ENCODE measurements around the gene C2CD4C. TPM values are rescaled to one million over a fixed set of nuclear protein-coding genes. Genes with fewer than 3 reads are reported as not detected.
A peak's percentile ranks its signal among the peaks of the same experiment; 100 is the strongest.

Gene C2CD4C
- total and polyA plus RNA-seq, 4 donors = 0.88 to 1.4 (median 1.2) TPM

- H3K27me3 ChIP-seq (ENCODE audit: control insufficient read depth in 3 of 3, insufficient read depth in 3 of 3, low read length in 2 of 3) = peaks cover 0 to 10% (median 6%) of the 10 kb centered on the region in 3 donors
- H3K4me3 ChIP-seq = no peak overlapping the region
- H3K27ac ChIP-seq (ENCODE audit: low read depth in 1 of 2, low read length in 1 of 2) = no peak overlapping the region
- TF ChIP-seq CTCF (IDR thresholded peaks at IDR 0.05; ENCODE audit: control extremely low read depth, extremely low read depth) = no peak
- no peaks in the 10 kb centered on the region for H3K4me1 ChIP-seq (ENCODE audit: control insufficient read depth in 5 of 5, insufficient read depth in 5 of 5, low read length in 5 of 5)
- peaks cover 0 to 6% (median 2%) of the 10 kb centered on the region in 4 donors for H3K9me3 ChIP-seq (ENCODE audit: control insufficient read depth in 4 of 4, insufficient read depth in 3 of 4, low read length in 3 of 4)
- ATAC-seq (ENCODE audit: insufficient read depth, low FRiP score) (no peak), DNase-seq (peak; percentile 29 to 55 (median 30))
- H3K36me3 ChIP-seq (ENCODE audit: control insufficient read depth in 4 of 4, insufficient read depth in 4 of 4, low read length in 4 of 4) = no peaks in the 10 kb centered on the region
- no peak overlapping the region for H3K9ac ChIP-seq (ENCODE audit: insufficient read depth in 1 of 2, low read length in 2 of 2)
- WGBS, 2 donors = 45 to 53% methylated on average over 17 of the region's 17 CpGs
These were observed 16.5 kb downstream of the C2CD4C start for GRCh38 chr19:392375-392970.

GRCh38 chr19:391726-392374 is 17.1 kb downstream of the C2CD4C start:
- no peak overlapping the region for H3K4me3 ChIP-seq
- H3K9ac ChIP-seq (ENCODE audit: insufficient read depth in 1 of 2, low read length in 2 of 2) = no peak overlapping the region
- no peak overlapping the region for H3K27ac ChIP-seq (ENCODE audit: low read depth in 1 of 2, low read length in 1 of 2)
- H3K36me3 ChIP-seq (ENCODE audit: control insufficient read depth in 4 of 4, insufficient read depth in 4 of 4, low read length in 4 of 4) = no peaks in the 10 kb centered on the region
- no peaks in the 10 kb centered on the region for H3K4me1 ChIP-seq (ENCODE audit: control insufficient read depth in 5 of 5, insufficient read depth in 5 of 5, low read length in 5 of 5)
- TF ChIP-seq CTCF (IDR thresholded peaks at IDR 0.05; ENCODE audit: control extremely low read depth, extremely low read depth) = no peak
- peaks cover 0 to 10% (median 6%) of the 10 kb centered on the region in 3 donors for H3K27me3 ChIP-seq (ENCODE audit: control insufficient read depth in 3 of 3, insufficient read depth in 3 of 3, low read length in 2 of 3)
- ATAC-seq (ENCODE audit: insufficient read depth, low FRiP score) (no peak), DNase-seq (no peak)
- H3K9me3 ChIP-seq (ENCODE audit: control insufficient read depth in 4 of 4, insufficient read depth in 3 of 4, low read length in 3 of 4) = peaks cover 0 to 6% (median 2%) of the 10 kb centered on the region in 4 donors
- WGBS, 2 donors = 89 to 91% methylated on average over 30 of the region's 30 CpGs

- ATAC-seq (ENCODE audit: insufficient read depth, low FRiP score) = no peak
- no peak overlapping the region for H3K27ac ChIP-seq (ENCODE audit: low read depth in 1 of 2, low read length in 1 of 2)
These were observed 17.8 kb downstream of the C2CD4C start for GRCh38 chr19:391207-391557.

More at GRCh38 chr19:391207-391557, 17.8 kb downstream of the C2CD4C start:
- Histone ChIP-seq H3K9me3 (ENCODE audit: control insufficient read depth in 4 of 4, insufficient read depth in 3 of 4, low read length in 3 of 4) (peaks cover 0 to 6% (median 2%) of the 10 kb centered on the region in 4 donors), H3K27me3 (ENCODE audit: control insufficient read depth in 3 of 3, insufficient read depth in 3 of 3, low read length in 2 of 3) (peaks cover 0 to 10% (median 6%) of the 10 kb centered on the region in 3 donors), H3K4me1 (ENCODE audit: control insufficient read depth in 5 of 5, insufficient read depth in 5 of 5, low read length in 5 of 5) (no peaks in the 10 kb centered on the region), H3K4me3 (no peak overlapping the region), H3K36me3 (ENCODE audit: control insufficient read depth in 4 of 4, insufficient read depth in 4 of 4, low read length in 4 of 4) (no peaks in the 10 kb centered on the region), H3K9ac (ENCODE audit: insufficient read depth in 1 of 2, low read length in 2 of 2) (no peak overlapping the region)
- no peak for TF ChIP-seq CTCF (IDR thresholded peaks at IDR 0.05; ENCODE audit: control extremely low read depth, extremely low read depth)
- no peak for DNase-seq
- 74 to 81% methylated on average over 2 of the region's 2 CpGs for WGBS, 2 donors

Measured in lung (tissue), 12 donors.